Measurements from ENCODE around the gene PPP1R18.
"Not testable (repeated sequence)": the region's sequence is repeated elsewhere in the genome, so short reads cannot be mapped to it uniquely, and the experiment has no call there.

Gene PPP1R18

DNA sequence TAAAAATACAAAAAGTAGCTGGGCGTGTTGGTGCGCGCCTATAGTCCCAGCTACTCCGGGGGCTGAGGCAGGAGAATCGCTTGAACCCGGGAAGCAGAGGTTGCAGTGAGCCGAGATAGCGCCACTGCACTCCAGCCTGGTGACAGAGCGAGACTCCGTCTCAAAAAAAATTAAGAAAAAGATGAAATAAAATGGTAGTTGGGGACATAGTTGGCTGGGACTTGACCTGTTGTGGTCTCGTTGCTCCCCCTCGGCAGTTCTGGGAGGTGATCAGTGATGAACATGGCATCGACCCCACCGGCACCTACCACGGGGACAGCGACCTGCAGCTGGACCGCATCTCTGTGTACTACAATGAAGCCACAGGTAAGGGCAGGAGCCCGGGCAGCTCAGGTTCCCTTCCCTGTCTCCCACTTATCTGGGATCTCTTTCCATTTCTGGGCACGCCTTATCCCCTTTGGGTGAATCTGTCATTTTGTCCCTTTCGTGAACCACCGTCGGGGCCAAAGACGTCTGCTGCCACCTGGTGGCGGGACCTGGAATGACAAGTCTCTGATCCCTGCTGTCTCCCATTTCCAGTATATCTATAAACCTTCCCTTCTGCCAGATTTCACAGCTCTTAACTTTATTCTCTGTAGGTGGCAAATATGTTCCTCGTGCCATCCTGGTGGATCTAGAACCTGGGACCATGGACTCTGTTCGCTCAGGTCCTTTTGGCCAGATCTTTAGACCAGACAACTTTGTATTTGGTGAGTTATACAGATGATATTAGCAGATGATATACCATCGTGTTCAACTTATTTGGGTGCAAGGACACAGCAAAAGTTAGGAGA lies 36.1 kb upstream of the PPP1R18 start:
- Histone ChIP-seq H3K36me3 (replicated peaks) (peaks cover 52% of the 10 kb centered on the region), H3K27ac (peak overlapping the region; percentile 86), H3K27me3 (replicated peaks) (no peaks in the 10 kb centered on the region), H3K4me3 (ENCODE audit: low read depth, low read length) (peak overlapping the region; percentile 77)
- TF ChIP-seq, protein P1, sequence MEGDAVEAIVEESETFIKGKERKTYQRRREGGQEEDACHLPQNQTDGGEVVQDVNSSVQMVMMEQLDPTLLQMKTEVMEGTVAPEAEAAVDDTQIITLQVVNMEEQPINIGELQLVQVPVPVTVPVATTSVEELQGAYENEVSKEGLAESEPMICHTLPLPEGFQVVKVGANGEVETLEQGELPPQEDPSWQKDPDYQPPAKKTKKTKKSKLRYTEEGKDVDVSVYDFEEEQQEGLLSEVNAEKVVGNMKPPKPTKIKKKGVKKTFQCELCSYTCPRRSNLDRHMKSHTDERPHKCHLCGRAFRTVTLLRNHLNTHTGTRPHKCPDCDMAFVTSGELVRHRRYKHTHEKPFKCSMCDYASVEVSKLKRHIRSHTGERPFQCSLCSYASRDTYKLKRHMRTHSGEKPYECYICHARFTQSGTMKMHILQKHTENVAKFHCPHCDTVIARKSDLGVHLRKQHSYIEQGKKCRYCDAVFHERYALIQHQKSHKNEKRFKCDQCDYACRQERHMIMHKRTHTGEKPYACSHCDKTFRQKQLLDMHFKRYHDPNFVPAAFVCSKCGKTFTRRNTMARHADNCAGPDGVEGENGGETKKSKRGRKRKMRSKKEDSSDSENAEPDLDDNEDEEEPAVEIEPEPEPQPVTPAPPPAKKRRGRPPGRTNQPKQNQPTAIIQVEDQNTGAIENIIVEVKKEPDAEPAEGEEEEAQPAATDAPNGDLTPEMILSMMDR (IDR thresholded peaks at IDR 0.05; ENCODE audit: low read depth, low read length, missing control alignments) = peak; percentile 94
- in situ Hi-C loops (cut with HindIII; ENCODE audit: low pct_ligation_motif_present, low sequenced_read_pairs) = no loop called here
- DNase-seq = peak; percentile 75

DNA sequence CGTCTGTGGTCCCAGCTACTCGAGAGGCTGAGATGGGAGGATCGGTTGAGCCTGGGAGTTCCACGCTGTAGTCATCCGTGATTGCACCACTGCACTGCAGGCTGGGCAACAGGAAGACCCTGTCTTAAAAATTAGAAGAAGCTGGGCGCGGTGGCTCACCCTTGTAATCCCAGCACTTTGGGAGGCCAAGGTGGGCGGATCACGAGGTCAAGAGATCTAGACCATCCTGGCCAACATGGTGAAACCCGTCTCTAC lies 35.5 kb upstream of the PPP1R18 start:
- Histone ChIP-seq H3K27ac (peak overlapping the region; percentile 86), H3K4me3 (ENCODE audit: low read depth, low read length) (peak overlapping the region; percentile 77), H3K36me3 (replicated peaks) (peaks cover 50% of the 10 kb centered on the region)
- in situ Hi-C loops (cut with HindIII; ENCODE audit: low pct_ligation_motif_present, low sequenced_read_pairs); H3K27me3 ChIP-seq (replicated peaks); DNase-seq: not testable (repeated sequence)

DNA sequence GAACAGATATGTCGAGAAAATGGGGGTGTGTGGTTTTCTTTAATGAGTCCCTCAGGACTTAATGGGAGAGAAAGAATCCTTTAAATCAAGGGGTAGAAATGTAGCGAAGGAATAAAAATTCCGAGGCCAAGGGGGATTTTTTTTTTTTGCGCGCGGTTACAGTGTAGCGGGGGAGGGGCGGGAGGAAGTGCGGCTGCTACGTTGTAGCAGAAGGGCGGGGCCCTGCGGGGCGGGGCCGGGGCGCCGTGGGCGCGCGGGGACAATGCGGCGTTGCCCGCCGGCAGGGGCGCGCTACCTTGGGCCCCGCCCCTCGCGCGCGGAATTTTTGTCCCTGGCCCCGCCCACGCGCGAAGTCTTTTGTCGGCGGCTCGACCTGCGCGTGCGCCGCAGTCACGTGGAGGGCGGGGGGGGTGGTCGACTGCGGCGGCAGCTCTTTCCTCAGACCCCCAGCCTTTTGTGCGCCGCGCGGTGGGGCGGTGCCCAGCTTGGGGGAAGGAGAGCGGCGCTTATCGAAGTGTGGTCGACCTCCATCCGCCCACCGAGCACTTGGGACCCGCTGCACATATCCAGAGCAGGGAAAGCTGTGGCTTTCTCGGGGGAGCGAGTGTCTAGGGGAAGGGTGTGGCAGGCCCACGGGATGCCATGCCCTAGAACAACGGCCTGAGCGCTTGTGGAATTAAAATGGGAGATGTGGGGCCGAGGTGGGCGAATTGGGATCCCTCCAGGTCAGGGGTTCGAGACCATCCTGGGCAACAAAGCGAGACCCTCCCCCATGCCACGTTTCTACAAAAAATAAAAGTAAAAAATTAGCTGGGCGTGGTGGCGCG lies 35.0 kb upstream of the PPP1R18 start:
- Histone ChIP-seq H3K4me3 (ENCODE audit: low read depth, low read length) (peak overlapping the region; percentile 77), H3K36me3 (replicated peaks) (peaks cover 50% of the 10 kb centered on the region), H3K27ac (peak overlapping the region; percentile 86), H3K27me3 (replicated peaks) (no peaks in the 10 kb centered on the region)
- in situ Hi-C loops (cut with HindIII; ENCODE audit: low pct_ligation_motif_present, low sequenced_read_pairs) = no loop called here
- DNase-seq = peak; percentile 72
- TF ChIP-seq, protein P1 (IDR thresholded peaks at IDR 0.05; ENCODE audit: low read depth, low read length, missing control alignments) = peak; percentile 16

DNA sequence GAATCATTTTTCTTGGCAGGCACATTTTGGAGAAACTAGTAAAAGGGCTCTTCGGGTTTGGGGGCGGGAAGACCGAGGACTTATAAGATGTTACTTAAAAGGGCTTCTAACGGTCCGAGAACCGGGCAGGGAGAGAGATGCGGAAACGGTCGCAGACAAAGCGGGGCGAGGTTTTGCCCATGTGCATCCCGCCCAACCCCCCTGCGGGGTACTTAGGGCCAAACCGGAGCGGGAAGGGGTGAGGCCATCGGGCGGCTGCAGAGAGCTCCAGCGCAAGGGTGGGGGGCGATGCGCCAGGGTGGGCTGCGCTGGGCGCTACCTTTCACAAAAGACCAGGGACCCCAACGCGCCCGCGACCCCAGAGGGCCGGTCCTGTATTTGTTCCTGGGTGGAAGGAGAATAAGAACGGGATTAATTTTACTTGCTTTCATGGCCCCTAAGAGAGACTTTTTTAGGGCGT lies 34.3 kb upstream of the PPP1R18 start:
- in situ Hi-C loops (cut with HindIII; ENCODE audit: low pct_ligation_motif_present, low sequenced_read_pairs) = no loop called here
- H3K27me3 ChIP-seq (replicated peaks) = no peaks in the 10 kb centered on the region
- TF ChIP-seq, protein P1 (IDR thresholded peaks at IDR 0.05; ENCODE audit: low read depth, low read length, missing control alignments) = no peak
- DNase-seq = no peak
- peak overlapping the region; percentile 83 for H3K27ac ChIP-seq
- H3K4me3 ChIP-seq (ENCODE audit: low read depth, low read length) = peak overlapping the region; percentile 77
- H3K36me3 ChIP-seq (replicated peaks) = peaks cover 47% of the 10 kb centered on the region

DNA sequence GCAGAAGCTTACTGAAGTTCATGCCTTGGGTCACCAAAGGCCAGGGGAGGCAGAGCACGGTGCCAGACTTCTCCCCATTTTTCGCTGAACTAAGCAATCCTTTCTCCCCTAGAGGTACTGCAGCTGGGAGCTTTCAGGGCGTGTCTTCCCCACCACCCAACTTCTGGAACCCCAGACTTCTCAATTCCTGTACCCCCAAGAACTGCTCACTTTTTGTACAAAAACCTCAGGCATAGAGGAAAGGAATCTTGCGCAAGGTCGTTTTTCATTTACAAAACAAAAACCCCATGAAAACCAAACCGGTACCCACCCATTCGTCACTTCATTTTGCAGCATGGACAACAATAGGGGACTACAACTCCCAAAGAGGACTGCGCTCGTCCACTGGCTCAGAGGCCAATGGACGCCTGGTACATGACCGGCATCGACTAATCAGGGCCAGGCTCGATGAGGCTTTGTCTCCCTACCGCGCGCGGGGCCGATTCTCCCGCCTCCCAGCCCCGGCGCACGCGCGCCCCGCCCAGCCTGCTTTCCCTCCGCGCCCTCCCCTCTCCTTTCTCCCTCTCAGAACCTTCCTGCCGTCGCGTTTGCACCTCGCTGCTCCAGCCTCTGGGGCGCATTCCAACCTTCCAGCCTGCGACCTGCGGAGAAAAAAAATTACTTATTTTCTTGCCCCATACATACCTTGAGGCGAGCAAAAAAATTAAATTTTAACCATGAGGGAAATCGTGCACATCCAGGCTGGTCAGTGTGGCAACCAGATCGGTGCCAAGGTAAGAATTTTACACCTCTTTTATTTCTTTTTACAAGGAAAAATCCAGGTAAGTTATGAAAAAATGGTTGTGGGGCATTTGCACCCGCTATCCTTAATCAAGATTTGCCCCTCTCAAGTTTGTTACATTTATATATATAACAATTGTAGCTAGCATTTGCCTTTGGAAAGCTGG lies 33.6 kb upstream of the PPP1R18 start, which contains the start of gene TUBB:
Gene TUBB, plus strand, starts transcription at position 562 of the 947 bp plus-strand sequence. Its CDS starts 155 bp downstream, at position 717.
- Histone ChIP-seq H3K27me3 (replicated peaks) (no peaks in the 10 kb centered on the region), H3K4me3 (ENCODE audit: low read depth, low read length) (peak within 1 kb of the TSS; percentile 77), H3K36me3 (replicated peaks) (peaks cover 40% of the 10 kb centered on the region), H3K27ac (peak within 1 kb of the TSS; percentile 83)
- in situ Hi-C loops (cut with HindIII; ENCODE audit: low pct_ligation_motif_present, low sequenced_read_pairs) = no loop called here
- DNase-seq = peak; percentile 98
- TF ChIP-seq, protein P1 (IDR thresholded peaks at IDR 0.05; ENCODE audit: low read depth, low read length, missing control alignments) = peak; percentile 27
